Fibroblast of villous mesenchyme (primary cell): ENCODE measurements around the gene S100A11. TPM values are rescaled to one million over a fixed set of nuclear protein-coding genes. Genes with fewer than 3 reads are reported as not detected.

Experiments
- DNase-seq: peaks from one replicate; pipeline ENCODE4 v3.0.0-alpha.2; 2010; ENCODE audit warnings: low read depth
- H3K4me3 ChIP-seq: 2 replicates; pipeline ENCODE4 v1.5.1; 2011; ENCODE audit warnings: low read depth, mild to moderate bottlenecking, low read length
- total RNA-seq: library from RNA; depleted of rRNA; stranded (reverse); fragments of >200 nt; gene quantifications from 2 replicates; pipeline ENCODE4 v1.2.3, GENCODE V29; 2012
- TF ChIP-seq, protein P1 (sequence below): IDR thresholded peaks from 2 replicates; pipeline ENCODE4 v1.5.1; 2012; ENCODE audit warnings: low read depth, mild to moderate bottlenecking, low read length; ENCODE audit not compliant: insufficient read depth

Gene S100A11
- total RNA-seq, 1 donor, result 126 TPM

DNA sequence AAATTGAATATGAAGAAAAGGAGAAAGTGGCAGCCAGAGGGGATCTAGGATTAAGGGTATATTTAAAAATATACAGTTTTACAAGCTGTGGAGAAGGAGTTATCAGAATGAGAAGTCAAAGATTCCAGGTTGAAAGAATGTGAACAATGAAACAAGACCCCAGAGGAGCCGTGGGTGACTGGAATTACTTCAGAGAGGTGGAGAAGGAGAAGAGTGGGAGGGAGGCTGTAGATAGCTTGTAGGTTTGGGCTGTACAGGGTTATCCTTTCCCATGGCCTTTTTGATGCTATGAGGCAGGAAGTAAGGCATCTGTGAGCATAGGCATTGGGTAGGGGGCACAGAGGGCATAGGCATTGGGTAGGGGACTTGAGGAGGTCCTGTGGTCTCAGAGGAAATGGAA, 5.2 kb upstream of the S100A11 start:
- no peak for DNase-seq
- TF ChIP-seq, protein P1, sequence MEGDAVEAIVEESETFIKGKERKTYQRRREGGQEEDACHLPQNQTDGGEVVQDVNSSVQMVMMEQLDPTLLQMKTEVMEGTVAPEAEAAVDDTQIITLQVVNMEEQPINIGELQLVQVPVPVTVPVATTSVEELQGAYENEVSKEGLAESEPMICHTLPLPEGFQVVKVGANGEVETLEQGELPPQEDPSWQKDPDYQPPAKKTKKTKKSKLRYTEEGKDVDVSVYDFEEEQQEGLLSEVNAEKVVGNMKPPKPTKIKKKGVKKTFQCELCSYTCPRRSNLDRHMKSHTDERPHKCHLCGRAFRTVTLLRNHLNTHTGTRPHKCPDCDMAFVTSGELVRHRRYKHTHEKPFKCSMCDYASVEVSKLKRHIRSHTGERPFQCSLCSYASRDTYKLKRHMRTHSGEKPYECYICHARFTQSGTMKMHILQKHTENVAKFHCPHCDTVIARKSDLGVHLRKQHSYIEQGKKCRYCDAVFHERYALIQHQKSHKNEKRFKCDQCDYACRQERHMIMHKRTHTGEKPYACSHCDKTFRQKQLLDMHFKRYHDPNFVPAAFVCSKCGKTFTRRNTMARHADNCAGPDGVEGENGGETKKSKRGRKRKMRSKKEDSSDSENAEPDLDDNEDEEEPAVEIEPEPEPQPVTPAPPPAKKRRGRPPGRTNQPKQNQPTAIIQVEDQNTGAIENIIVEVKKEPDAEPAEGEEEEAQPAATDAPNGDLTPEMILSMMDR, result no peak
- H3K4me3 ChIP-seq, result no peak overlapping the region

DNA sequence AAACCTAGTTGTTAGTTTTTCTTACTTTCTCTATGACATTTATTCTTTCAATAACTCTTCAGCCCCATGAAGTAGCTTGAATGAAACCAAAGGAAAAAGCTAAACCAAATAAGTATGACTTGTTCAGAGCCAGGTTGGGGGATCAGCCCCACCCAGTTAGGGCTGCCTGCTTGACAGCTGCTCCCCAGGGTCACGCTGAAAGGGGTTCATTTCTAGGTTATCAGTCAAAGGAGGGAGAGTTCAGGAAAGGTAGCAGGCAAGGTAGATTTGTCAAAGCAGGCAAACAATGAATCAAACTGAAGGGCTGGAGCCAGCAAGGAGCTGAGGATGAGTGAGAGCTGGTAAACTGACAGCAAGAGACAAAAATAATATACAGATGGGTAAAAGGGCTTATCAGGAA, 3.1 kb upstream of the S100A11 start:
- no peak for DNase-seq
- TF ChIP-seq, protein P1, result no peak
- no peak overlapping the region for H3K4me3 ChIP-seq

GRCh38 chr1:152039461-152039860, 2.7 kb upstream of the S100A11 start:
- DNase-seq, result no peak
- TF ChIP-seq, protein P1, result no peak
- no peak overlapping the region for H3K4me3 ChIP-seq

- H3K4me3 ChIP-seq, result no peak overlapping the region
- no peak for DNase-seq
- TF ChIP-seq, protein P1, result no peak
These were observed 2.1 kb upstream of the S100A11 start for GRCh38 chr1:152038871-152039270.

- DNase-seq, result peak; percentile 44
- H3K4me3 ChIP-seq, result peak overlapping the region; percentile 95
- TF ChIP-seq, protein P1, result no peak
These were observed 1.1 kb downstream of the S100A11 start for GRCh38 chr1:152035539-152036266.

DNA sequence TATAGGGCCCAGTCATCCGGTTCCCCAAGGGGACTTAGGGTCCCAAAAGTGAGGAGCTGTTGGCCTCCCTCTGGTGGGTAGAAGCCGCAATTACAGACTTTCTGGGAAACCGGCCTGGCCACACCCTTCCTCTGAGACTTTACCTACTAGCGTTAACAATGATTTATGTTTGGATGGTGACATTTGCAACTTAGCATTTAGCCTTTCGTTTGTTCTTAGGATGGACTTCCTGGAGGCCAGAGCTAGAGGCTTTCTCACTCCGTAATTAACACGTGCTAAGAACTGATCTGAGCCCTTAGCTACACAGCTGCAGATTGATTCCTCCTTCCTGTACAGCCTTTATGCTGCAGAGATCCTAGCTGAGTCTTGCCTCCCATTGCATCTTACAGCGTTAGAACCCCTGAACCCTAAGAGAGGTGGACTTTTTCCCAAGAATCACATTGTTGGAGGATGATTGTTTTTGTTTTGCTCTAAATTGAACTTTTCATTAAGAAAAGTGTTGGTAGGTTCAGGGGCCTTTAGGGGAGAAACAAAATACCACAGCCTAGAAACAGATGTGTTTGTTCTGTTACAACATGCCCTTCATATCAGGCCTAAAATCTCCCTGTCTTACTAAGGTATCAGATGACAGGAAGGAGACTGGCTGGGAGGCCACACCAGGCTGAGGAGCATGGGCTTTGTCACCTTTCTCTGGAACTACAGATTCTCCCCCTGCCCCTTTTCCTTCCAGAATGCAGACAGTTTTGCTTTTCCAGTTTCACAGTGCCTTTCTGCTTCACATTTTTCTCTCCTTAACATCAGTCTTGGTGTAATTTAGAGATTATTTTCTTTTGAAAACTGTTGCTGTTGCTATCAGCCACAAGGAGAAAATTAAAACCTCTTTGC, 1.9 kb downstream of the S100A11 start:
- H3K4me3 ChIP-seq, result peak overlapping the region; percentile 95
- TF ChIP-seq, protein P1, result peak; percentile 77
- peak; percentile 88 for DNase-seq
